ENCODE data around the gene GFOD2.

GRCh38 chr16:67758006-67758405, 38.9 kb upstream of the GFOD2 start:
- TF ChIP-seq CTCF (IDR thresholded peaks at IDR 0.05) (no peak), POLR2A (IDR thresholded peaks at IDR 0.05) (no peak)
